ENCODE measurements around the gene ZNF518A. TPM values are rescaled to one million over a fixed set of nuclear protein-coding genes. Genes with fewer than 3 reads are reported as not detected.
A peak's percentile ranks its signal among the peaks of the same experiment; 100 is the strongest.

ZNF518A gene
- total and polyA plus RNA-seq, 9 of the 15 experiments (the other 6 are each of a cell fraction or from before 2014, with no cell fraction given): 6.3 to 30.0 (median 17.4) TPM

DNA sequence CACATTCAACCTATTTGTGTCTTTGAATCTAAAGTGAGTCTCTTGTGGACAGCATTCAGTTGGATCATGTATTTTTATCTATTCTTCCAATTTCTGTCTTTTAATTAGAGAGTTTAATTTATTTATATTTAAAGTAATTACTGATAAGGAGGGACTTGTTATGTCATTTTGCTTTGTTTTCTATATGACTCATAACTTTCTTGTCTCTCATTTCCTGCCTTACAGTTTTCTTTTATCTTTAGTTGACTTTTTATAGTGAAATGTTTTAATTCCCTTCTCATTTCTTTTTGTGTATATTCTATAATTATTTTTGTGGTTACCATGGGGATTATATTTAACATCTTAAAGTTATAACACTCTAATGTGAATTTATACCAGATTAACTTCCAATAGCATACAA is 7.3 kb upstream of the ZNF518A start:
- POLR2A ChIA-PET: no interaction called here
- TF ChIP-seq, protein P1, sequence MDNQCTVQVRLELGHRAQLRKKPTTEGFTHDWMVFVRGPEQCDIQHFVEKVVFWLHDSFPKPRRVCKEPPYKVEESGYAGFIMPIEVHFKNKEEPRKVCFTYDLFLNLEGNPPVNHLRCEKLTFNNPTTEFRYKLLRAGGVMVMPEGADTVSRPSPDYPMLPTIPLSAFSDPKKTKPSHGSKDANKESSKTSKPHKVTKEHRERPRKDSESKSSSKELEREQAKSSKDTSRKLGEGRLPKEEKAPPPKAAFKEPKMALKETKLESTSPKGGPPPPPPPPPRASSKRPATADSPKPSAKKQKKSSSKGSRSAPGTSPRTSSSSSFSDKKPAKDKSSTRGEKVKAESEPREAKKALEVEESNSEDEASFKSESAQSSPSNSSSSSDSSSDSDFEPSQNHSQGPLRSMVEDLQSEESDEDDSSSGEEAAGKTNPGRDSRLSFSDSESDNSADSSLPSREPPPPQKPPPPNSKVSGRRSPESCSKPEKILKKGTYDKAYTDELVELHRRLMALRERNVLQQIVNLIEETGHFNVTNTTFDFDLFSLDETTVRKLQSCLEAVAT (IDR thresholded peaks at IDR 0.05): no peak
- TF ChIP-seq RAD21 (CRISPR knock-in tag; conservative IDR thresholded peaks at IDR 0.05 in 1 of 2, IDR thresholded peaks at IDR 0.05 in 1 of 2): no peak
- no peak for TF ChIP-seq ZNF584 (CRISPR knock-in tag; IDR thresholded peaks at IDR 0.05; ENCODE audit: low read depth)
- TF ChIP-seq SMARCB1 (IDR thresholded peaks at IDR 0.05; ENCODE audit: insufficient read length, low read depth): no peak
- TF ChIP-seq NONO (IDR thresholded peaks at IDR 0.05; ENCODE audit: low read depth in 2 of 2, low read length in 1 of 2): no peak
- TF ChIP-seq ZNF41 (CRISPR knock-in tag; conservative IDR thresholded peaks at IDR 0.05): no peak
- peak; percentile 29; the same call in 1 of the 2 replicates for TF ChIP-seq RFX1 (IDR thresholded peaks at IDR 0.05)
- no peak for TF ChIP-seq XRCC3 (IDR thresholded peaks at IDR 0.05)
- TF ChIP-seq, protein P2, sequence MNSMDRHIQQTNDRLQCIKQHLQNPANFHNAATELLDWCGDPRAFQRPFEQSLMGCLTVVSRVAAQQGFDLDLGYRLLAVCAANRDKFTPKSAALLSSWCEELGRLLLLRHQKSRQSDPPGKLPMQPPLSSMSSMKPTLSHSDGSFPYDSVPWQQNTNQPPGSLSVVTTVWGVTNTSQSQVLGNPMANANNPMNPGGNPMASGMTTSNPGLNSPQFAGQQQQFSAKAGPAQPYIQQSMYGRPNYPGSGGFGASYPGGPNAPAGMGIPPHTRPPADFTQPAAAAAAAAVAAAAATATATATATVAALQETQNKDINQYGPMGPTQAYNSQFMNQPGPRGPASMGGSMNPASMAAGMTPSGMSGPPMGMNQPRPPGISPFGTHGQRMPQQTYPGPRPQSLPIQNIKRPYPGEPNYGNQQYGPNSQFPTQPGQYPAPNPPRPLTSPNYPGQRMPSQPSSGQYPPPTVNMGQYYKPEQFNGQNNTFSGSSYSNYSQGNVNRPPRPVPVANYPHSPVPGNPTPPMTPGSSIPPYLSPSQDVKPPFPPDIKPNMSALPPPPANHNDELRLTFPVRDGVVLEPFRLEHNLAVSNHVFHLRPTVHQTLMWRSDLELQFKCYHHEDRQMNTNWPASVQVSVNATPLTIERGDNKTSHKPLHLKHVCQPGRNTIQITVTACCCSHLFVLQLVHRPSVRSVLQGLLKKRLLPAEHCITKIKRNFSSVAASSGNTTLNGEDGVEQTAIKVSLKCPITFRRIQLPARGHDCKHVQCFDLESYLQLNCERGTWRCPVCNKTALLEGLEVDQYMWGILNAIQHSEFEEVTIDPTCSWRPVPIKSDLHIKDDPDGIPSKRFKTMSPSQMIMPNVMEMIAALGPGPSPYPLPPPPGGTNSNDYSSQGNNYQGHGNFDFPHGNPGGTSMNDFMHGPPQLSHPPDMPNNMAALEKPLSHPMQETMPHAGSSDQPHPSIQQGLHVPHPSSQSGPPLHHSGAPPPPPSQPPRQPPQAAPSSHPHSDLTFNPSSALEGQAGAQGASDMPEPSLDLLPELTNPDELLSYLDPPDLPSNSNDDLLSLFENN (IDR thresholded peaks at IDR 0.05; ENCODE audit: low read depth in 2 of 2, low read length in 2 of 2): no peak
- TF ChIP-seq SNIP1 (IDR thresholded peaks at IDR 0.05; ENCODE audit: low read depth): no peak
- no peak for TF ChIP-seq HMGN3 (IDR thresholded peaks at IDR 0.05; ENCODE audit: borderline replicate concordance, extremely low read depth, insufficient read length, low read depth, low read length)
- TF ChIP-seq RAD51 (IDR thresholded peaks at IDR 0.05; ENCODE audit: borderline replicate concordance, low read depth): no peak
- TF ChIP-seq, protein P3, sequence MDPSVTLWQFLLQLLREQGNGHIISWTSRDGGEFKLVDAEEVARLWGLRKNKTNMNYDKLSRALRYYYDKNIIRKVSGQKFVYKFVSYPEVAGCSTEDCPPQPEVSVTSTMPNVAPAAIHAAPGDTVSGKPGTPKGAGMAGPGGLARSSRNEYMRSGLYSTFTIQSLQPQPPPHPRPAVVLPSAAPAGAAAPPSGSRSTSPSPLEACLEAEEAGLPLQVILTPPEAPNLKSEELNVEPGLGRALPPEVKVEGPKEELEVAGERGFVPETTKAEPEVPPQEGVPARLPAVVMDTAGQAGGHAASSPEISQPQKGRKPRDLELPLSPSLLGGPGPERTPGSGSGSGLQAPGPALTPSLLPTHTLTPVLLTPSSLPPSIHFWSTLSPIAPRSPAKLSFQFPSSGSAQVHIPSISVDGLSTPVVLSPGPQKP (CRISPR knock-in tag; IDR thresholded peaks at IDR 0.05): no peak
- TF ChIP-seq, protein P4, sequence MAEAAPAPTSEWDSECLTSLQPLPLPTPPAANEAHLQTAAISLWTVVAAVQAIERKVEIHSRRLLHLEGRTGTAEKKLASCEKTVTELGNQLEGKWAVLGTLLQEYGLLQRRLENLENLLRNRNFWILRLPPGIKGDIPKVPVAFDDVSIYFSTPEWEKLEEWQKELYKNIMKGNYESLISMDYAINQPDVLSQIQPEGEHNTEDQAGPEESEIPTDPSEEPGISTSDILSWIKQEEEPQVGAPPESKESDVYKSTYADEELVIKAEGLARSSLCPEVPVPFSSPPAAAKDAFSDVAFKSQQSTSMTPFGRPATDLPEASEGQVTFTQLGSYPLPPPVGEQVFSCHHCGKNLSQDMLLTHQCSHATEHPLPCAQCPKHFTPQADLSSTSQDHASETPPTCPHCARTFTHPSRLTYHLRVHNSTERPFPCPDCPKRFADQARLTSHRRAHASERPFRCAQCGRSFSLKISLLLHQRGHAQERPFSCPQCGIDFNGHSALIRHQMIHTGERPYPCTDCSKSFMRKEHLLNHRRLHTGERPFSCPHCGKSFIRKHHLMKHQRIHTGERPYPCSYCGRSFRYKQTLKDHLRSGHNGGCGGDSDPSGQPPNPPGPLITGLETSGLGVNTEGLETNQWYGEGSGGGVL (CRISPR knock-in tag; IDR thresholded peaks at IDR 0.05): no peak
- no peak for TF ChIP-seq RFX7 (CRISPR knock-in tag; IDR thresholded peaks at IDR 0.05)

More for the DNA sequence above, 7.3 kb upstream of the ZNF518A start:
- Histone ChIP-seq H3K27ac (ENCODE audit: extremely low read depth, low read depth, low read length) (peak overlapping the region; percentile 91; the same call in 2 of the 3 replicates), H4K20me1 (replicated peaks; ENCODE audit: control insufficient read depth, insufficient read depth, low read length) (no peaks in the 10 kb centered on the region), H3K27me3 (ENCODE audit: control insufficient read depth in 2 of 2, insufficient read depth in 2 of 2, low read length in 2 of 2) (no peaks in the 10 kb centered on the region), H3K9me1 (ENCODE audit: control insufficient read depth, insufficient read depth, low read length) (no peaks in the 10 kb centered on the region), H3K4me1 (replicated peaks in 1 of 2; ENCODE audit: control insufficient read depth in 2 of 2, insufficient read depth in 2 of 2, low read length in 2 of 2) (peaks cover 8 to 25% of the 10 kb centered on the region in 2 experiments; a peak in 3 of 5 replicates), H3K9me3 (replicated peaks; ENCODE audit: control insufficient read depth, insufficient read depth, low read depth, low read length) (no peaks in the 10 kb centered on the region), H3K79me2 (ENCODE audit: control insufficient read depth, insufficient read depth, low read length) (no peaks in the 10 kb centered on the region), H2AFZ (ENCODE audit: low read depth, low read length) (peak overlapping the region; percentile 91; the same call in 1 of the 2 replicates), H3K36me3 (ENCODE audit: control insufficient read depth, insufficient read depth, low read length) (no peaks in the 10 kb centered on the region), H3K9ac (ENCODE audit: insufficient read depth in 1 of 2, low read depth in 2 of 2, low read length in 2 of 2) (no peak overlapping the region), H3K4me2 (ENCODE audit: insufficient read depth, low read length) (no peak overlapping the region), H3K4me3 (no peak overlapping the region)
- DNase-seq (ENCODE audit: extremely low read depth in 1 of 4, low spot score in 3 of 4) (no peak), FAIRE-seq (no peak), ATAC-seq (no peak)
- intact Hi-C loops (cut with micrococcal nuclease): no loop called here
- in situ Hi-C loops (cut with MboI): no loop called here
- CTCF ChIA-PET (ENCODE audit: low intra/inter-chr PET ratio): no interaction called here
- no TSS peak for BruUV-seq (replicated peaks)
